ENCODE measurements around the gene ZNF135. TPM values are rescaled to one million over a fixed set of nuclear protein-coding genes. Genes with fewer than 3 reads are reported as not detected.
A peak's percentile ranks its signal among the peaks of the same experiment; 100 is the strongest.

The ZNF135 gene
- total RNA-seq, 4 donors from 2014 or later: 4.6 to 12.4 (median 7.7) TPM

DNA sequence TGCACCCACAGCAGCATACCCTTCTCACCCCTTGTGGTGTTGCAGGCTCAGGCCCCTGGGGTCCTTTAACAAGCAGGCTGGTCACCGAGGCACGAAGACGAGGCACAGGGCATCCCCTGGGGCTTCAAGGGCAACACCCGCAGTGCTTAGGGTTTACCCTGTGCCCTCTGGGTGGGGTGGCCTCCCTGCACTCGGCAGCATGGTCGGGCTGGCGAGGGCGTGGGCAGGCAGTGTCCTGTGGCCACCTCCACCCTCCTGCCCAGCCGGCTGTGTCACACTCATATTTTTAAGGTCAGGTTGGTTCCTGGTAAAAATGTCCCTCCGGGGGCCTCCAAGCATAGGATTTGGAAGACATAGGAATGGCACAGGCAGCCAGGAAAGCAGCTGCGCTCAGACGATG lies 11.4 kb upstream of the ZNF135 start:
- 93% methylated on average over 4 of the region's 12 CpGs for WGBS

DNA sequence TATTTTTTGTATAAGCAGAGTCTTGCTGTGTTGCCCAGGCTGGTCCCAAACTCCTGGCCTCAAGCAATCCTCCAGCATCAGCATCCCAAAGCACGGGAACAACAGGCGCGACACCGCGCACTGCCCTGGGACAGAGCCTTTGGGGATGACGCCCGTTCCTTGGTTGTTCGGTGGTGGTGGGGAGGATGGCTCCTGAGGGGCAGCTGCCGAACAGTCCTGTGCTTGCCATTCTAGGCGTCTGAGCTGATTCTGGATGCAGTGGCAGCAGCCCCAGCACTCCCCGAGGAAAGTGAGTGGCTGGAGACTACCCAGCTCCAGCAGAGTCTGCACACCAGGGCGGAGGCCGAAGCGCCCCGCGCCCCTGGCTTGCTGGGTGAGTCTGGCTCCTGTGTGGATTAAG lies 6.8 kb upstream of the ZNF135 start:
- H3K36me3 ChIP-seq: no peaks in the 10 kb centered on the region
- no peak overlapping the region for H3K4me3 ChIP-seq
- no peak for DNase-seq (ENCODE audit: low spot score in 2 of 2)
- H3K27ac ChIP-seq: no peak overlapping the region
- H3K4me1 ChIP-seq: no peaks in the 10 kb centered on the region
- 96% methylated on average over 8 of the region's 16 CpGs for WGBS
- H3K9me3 ChIP-seq: peaks cover 16% of the 10 kb centered on the region
- TF ChIP-seq, protein P1, sequence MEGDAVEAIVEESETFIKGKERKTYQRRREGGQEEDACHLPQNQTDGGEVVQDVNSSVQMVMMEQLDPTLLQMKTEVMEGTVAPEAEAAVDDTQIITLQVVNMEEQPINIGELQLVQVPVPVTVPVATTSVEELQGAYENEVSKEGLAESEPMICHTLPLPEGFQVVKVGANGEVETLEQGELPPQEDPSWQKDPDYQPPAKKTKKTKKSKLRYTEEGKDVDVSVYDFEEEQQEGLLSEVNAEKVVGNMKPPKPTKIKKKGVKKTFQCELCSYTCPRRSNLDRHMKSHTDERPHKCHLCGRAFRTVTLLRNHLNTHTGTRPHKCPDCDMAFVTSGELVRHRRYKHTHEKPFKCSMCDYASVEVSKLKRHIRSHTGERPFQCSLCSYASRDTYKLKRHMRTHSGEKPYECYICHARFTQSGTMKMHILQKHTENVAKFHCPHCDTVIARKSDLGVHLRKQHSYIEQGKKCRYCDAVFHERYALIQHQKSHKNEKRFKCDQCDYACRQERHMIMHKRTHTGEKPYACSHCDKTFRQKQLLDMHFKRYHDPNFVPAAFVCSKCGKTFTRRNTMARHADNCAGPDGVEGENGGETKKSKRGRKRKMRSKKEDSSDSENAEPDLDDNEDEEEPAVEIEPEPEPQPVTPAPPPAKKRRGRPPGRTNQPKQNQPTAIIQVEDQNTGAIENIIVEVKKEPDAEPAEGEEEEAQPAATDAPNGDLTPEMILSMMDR (IDR thresholded peaks at IDR 0.05): no peak
- TF ChIP-seq POLR2AphosphoS5 (IDR thresholded peaks at IDR 0.05): no peak
- peaks cover 3% of the 10 kb centered on the region for H3K27me3 ChIP-seq

More for the DNA sequence above, 11.4 kb upstream of the ZNF135 start:
- DNase-seq (ENCODE audit: low spot score in 2 of 2): no peak
- Histone ChIP-seq H3K4me3 (no peak overlapping the region), H3K27me3 (no peaks in the 10 kb centered on the region), H3K27ac (no peak overlapping the region), H3K9me3 (peaks cover 24% of the 10 kb centered on the region), H3K36me3 (no peaks in the 10 kb centered on the region), H3K4me1 (no peaks in the 10 kb centered on the region)
- TF ChIP-seq POLR2AphosphoS5 (IDR thresholded peaks at IDR 0.05) (no peak), POLR2A (IDR thresholded peaks at IDR 0.05) (no peak)

DNA sequence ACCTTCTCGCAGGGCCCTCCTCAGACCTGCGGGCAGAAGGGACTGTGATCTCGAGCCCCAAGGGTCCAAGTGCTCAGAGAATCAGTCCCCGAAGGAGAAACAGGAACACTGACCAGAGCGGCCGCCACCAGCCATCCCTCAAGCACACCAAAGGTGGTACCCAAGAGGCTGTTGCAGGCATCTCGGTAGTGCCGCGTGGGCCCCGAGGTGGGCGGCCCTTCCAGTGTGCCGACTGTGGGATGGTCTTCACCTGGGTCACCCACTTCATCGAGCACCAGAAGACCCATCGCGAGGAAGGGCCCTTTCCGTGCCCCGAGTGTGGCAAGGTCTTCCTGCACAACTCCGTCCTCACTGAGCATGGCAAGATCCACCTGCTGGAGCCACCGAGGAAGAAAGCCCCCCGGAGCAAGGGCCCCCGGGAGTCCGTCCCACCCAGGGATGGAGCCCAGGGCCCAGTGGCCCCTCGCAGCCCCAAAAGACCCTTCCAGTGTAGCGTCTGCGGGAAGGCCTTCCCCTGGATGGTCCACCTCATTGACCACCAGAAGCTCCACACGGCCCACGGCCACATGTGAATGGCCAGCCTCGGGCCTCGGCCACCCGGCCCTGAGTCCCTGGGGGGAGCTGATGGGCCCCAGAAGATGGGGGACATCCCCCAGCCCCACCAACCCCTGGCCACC lies 5.5 kb upstream of the ZNF135 start:
- no peak for TF ChIP-seq POLR2A (IDR thresholded peaks at IDR 0.05)
- TF ChIP-seq, protein P1 (IDR thresholded peaks at IDR 0.05): no peak
- TF ChIP-seq POLR2AphosphoS5 (IDR thresholded peaks at IDR 0.05): no peak
- TF ChIP-seq EP300 (IDR thresholded peaks at IDR 0.05): no peak
- Histone ChIP-seq H3K27me3 (peaks cover 3% of the 10 kb centered on the region), H3K9me3 (peaks cover 13% of the 10 kb centered on the region), H3K27ac (no peak overlapping the region), H3K36me3 (no peaks in the 10 kb centered on the region), H3K4me3 (no peak overlapping the region), H3K4me1 (peaks cover 1% of the 10 kb centered on the region)
- 100% methylated on average over 2 of the region's 30 CpGs for WGBS
- no peak for DNase-seq (ENCODE audit: low spot score in 2 of 2)

DNA sequence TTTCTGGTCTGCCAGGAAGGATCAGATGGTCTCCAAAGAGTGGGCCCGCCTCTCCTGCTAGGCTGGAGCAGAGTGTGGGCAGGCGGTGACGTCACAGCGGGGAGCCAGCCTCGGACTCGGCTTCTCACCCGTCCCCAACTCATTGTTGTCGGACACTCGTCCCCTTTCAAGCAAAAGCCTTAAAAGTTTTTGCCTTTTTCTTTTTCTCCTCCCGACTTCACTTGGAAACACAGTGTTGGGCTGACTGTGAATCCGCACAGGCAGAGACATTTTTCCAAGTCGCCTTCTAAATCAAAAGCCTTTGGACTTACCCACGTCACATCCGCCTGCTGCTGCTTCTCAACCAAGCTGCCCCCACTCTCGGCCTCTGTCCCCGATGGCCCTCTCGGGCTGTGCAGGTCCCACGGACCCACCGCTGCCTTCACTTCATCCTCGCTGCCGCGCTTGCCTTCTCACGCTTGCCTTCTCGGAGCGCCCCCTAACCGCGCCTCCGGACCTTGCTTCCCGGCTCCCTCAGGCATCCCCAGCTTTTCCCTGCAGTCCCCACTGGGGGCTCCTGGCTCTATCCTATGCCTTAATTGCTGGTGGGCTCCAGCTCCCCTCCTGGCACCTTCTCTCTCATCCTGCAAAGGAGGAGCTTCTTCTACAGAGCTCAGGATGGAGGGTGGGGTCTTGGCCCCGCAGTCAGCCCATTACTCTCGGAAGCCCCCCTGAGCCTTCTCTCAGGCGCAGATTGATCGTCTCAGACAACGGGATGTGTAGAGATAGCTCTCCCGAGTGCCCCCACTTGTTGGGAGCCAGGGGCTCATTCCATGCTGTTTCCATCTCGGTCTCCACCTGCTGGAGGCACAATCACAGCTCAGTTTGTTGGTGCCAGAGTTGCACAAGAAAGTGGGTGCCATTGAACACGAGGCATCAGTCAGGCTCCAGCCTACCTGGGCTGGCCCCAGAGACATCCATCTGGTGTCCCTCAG lies 3.9 kb upstream of the ZNF135 start:
- Histone ChIP-seq H3K4me1 (peaks cover 12% of the 10 kb centered on the region), H3K36me3 (no peaks in the 10 kb centered on the region), H3K27me3 (peaks cover 3% of the 10 kb centered on the region), H3K4me3 (peak overlapping the region; percentile 35), H3K9me3 (peaks cover 6% of the 10 kb centered on the region), H3K27ac (no peak overlapping the region)
- WGBS: 36% methylated on average over 37 of the region's 37 CpGs
- no peak for DNase-seq (ENCODE audit: low spot score in 2 of 2)
- TF ChIP-seq POLR2A (IDR thresholded peaks at IDR 0.05) (no peak), EP300 (IDR thresholded peaks at IDR 0.05) (no peak), POLR2AphosphoS5 (IDR thresholded peaks at IDR 0.05) (no peak)
- TF ChIP-seq, protein P1 (IDR thresholded peaks at IDR 0.05): no peak

DNA sequence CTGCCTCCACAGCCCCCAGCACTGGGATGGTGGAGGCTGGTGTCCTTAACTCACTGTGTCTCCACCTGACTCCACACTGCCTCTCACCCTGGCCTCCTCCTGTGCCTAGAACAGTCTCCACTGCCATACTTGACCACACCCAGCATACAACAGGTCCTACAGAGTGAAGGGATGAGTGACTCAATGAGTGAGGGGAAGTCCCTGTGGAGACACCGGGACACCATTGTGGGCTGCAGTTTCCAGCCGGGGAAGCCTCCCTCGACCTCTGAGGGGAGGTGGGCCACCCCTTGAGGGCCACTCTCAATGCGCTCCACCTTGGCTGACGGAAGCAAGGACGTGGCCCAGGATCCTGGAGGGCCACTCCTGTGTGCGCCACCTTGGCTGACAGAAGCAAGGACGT lies 2.8 kb upstream of the ZNF135 start:
- no peak for DNase-seq (ENCODE audit: low spot score in 2 of 2)
- peaks cover 12% of the 10 kb centered on the region for H3K4me1 ChIP-seq
- no peak overlapping the region for H3K27ac ChIP-seq
- peaks cover 3% of the 10 kb centered on the region for H3K9me3 ChIP-seq
- no peak overlapping the region for H3K4me3 ChIP-seq
- no peaks in the 10 kb centered on the region for H3K36me3 ChIP-seq
- WGBS: 100% methylated on average over 4 of the region's 8 CpGs
- peaks cover 3% of the 10 kb centered on the region for H3K27me3 ChIP-seq
- TF ChIP-seq POLR2A (IDR thresholded peaks at IDR 0.05) (no peak), EP300 (IDR thresholded peaks at IDR 0.05) (no peak), POLR2AphosphoS5 (IDR thresholded peaks at IDR 0.05) (no peak)
- TF ChIP-seq, protein P1 (IDR thresholded peaks at IDR 0.05): no peak
